ENCODE data around the gene RALGAPA2.
A peak's percentile ranks its signal among the peaks of the same experiment; 100 is the strongest.

GRCh38 chr20:20363799-20364592, 348.4 kb downstream of the RALGAPA2 start:
- no peak for TF ChIP-seq CTCF (IDR thresholded peaks at IDR 0.05; ENCODE audit: poor library complexity, severe bottlenecking)
- TF ChIP-seq POLR2AphosphoS5 (IDR thresholded peaks at IDR 0.05), result peak; percentile 29
- no peak for TF ChIP-seq EP300 (conservative IDR thresholded peaks at IDR 0.05; ENCODE audit: poor library complexity, severe bottlenecking)
- no peak for TF ChIP-seq REST (IDR thresholded peaks at IDR 0.05; ENCODE audit: borderline replicate concordance)
- no peak for TF ChIP-seq TAF1 (IDR thresholded peaks at IDR 0.05; ENCODE audit: low read depth)
- TF ChIP-seq SMC3 (conservative IDR thresholded peaks at IDR 0.05; ENCODE audit: poor library complexity), result no peak

Measured in neural cell (in vitro differentiated cells).